Mesothelial cell of epicardium (in vitro differentiated cells): ENCODE data around the gene ASCC3. TPM values are rescaled to one million over a fixed set of nuclear protein-coding genes. Genes with fewer than 3 reads are reported as not detected.

Experiments
- DNase-seq, 2 experiments: peaks; one replicate each; pipeline ENCODE4 v3.0.0; 2021; ENCODE audit warnings: low spot score in 2 of 2; ENCODE audit not compliant: unreplicated experiment in 2 of 2
- H3K27ac Mint-ChIP-seq: 2 replicates; pipeline ENCODE4 v1.8.0; 2021; ENCODE audit warnings: mixed read lengths
- H3K27me3 Mint-ChIP-seq: 2 replicates; pipeline ENCODE4 v1.8.0; 2021; ENCODE audit warnings: low read depth, mixed read lengths
- H3K36me3 Mint-ChIP-seq: 2 replicates; pipeline ENCODE4 v1.8.0; 2021; ENCODE audit warnings: mixed read lengths
- H3K4me1 Mint-ChIP-seq: 2 replicates; pipeline ENCODE4 v1.8.0; 2021; ENCODE audit warnings: mixed read lengths
- H3K4me3 Mint-ChIP-seq: 2 replicates; pipeline ENCODE4 v1.8.0; 2021; ENCODE audit warnings: mild to moderate bottlenecking, moderate library complexity, mixed read lengths
- H3K9me3 Mint-ChIP-seq: 2 replicates; pipeline ENCODE4 v1.8.0; 2021; ENCODE audit warnings: mixed read lengths
- CTCF ChIP-seq: fragments of 200-600 bp; sonication (generic); IDR thresholded peaks from one replicate; pipeline ENCODE4 v1.5.0; 2021; ENCODE audit warnings: antibody characterized with exemption; ENCODE audit not compliant: unreplicated experiment
- total RNA-seq: library from RNA; stranded (reverse); gene quantifications from 3 replicates; pipeline ENCODE4 v1.2.1, GENCODE V29; 2021

Gene ASCC3
- total RNA-seq, 1 donor from 2014 or later, result 47.7 TPM

DNA sequence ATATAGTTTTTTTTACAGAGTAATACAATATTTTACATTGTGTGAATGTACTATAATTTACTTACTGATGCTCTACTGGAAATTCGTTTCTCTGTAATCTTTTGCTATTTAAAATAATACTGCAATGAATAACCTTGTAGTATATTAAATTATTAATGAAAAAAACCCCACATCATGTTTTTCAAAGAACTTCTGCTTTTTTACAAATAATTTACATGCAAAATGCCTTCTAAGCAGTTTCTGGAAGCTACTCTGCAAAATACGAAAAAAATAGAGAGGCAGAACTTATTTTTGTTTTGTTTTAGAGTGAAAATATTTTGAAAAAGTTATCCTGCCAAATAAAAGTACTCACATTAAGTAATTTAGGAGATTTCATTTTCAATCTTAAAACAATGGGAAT lies 250.6 kb downstream of the ASCC3 start:
- Mint-ChIP-seq H3K27ac (no peak overlapping the region), H3K4me1 (no peaks in the 10 kb centered on the region), H3K27me3 (no peaks in the 10 kb centered on the region), H3K4me3 (no peak overlapping the region), H3K36me3 (peaks cover 16% of the 10 kb centered on the region), H3K9me3 (peaks cover 5% of the 10 kb centered on the region)
- no peak for TF ChIP-seq CTCF
- no peak for DNase-seq

DNA sequence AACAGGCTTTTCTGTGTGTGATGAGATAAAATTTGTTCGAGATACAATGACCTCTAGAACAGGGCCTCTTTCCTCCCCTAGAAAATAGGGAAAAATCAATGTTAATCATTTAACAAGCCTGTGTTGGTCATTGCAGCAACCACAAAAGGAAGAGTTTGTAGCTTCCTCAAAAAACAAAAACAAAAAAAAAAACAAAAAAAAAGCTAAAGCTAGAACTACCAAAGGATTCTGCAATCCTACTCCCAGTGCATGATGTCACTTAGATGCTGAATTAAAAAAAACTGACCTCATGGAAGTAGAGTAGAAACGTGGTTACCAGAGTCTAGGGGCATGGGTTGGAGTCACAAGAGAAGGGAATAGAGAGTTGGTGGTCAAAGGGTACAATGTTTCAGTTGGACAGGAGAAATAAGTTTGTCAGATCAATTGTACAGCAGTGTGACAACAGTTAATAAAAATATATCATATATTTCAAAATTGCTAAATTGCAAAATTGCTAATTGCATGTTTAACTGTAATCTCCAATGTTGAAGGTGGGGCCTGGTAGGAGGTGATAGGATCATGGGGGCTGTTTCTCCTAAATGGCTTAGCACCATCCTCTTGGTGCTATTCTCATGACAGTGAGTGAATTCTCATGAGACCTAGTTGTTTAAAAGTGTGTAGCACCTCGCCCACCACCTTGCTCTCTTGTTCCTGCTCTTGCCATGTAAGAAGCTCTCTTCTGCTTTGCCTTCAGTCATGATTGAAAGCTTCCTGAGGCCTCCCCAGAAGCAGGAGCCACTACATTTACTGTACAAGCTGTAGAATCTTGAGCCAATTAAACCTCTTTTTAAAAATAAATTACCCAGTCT lies 253.0 kb downstream of the ASCC3 start:
- H3K9me3 Mint-ChIP-seq, result peaks cover 5% of the 10 kb centered on the region
- no peaks in the 10 kb centered on the region for H3K27me3 Mint-ChIP-seq
- DNase-seq, result no peak
- H3K4me3 Mint-ChIP-seq, result no peak overlapping the region
- TF ChIP-seq CTCF, result no peak
- H3K36me3 Mint-ChIP-seq, result peaks cover 18% of the 10 kb centered on the region
- H3K27ac Mint-ChIP-seq, result no peak overlapping the region
- H3K4me1 Mint-ChIP-seq, result no peaks in the 10 kb centered on the region

DNA sequence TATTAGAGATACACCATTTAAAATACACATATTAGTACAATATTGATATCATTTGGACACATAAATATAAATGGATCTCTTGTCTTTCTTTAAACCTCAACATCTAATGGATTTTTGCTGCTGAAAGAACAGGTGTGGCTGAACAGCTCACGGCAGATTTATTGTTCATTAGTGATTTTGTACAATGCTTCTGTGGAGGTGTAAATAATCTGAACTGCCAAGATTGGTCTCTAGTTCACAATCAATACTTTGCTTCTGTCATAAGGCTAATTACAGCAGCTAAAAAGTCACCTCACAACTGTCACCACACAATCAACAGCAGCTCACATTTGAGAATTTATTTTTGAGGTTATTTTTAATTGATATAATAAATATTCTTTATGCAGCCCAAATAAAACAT lies 254.4 kb downstream of the ASCC3 start:
- Mint-ChIP-seq H3K4me3 (no peak overlapping the region), H3K27me3 (no peaks in the 10 kb centered on the region), H3K36me3 (peaks cover 22% of the 10 kb centered on the region), H3K9me3 (peaks cover 7% of the 10 kb centered on the region), H3K27ac (no peak overlapping the region), H3K4me1 (no peaks in the 10 kb centered on the region)
- no peak for TF ChIP-seq CTCF
- no peak for DNase-seq

DNA sequence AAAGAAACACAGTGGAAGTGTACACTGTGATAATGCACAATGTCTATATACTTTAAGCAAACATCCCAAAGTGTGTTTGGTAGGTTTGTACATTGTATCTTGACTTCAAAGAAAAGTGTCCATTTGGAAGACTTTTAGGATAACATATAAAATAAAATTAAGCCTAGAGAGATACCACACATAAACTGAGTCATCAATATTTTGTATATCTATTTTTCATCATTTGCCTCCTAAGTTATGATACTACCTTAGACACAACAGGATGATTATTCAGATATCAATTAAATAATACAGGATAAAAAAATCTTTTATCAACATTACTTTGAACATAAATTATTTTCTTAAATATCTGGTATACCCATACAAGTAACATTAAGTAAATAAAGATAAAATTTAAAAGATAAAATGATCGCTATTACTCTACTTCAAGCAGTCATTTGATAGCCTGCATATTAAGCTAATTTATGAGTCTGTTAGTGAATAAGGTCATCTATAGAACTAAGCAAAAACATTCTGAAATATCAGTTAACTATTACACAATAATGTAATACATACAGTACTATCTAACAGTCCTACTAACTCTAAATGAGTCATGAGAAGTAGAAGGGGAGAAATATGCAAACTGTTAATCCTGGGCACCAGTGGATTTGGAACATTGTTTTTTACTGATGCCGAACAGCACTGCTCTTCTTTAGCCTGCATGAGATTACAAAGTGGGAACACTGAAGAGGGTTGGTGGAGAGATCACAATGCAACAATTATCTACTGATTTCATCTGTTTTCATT lies 258.0 kb downstream of the ASCC3 start:
- Mint-ChIP-seq H3K36me3 (peaks cover 34% of the 10 kb centered on the region), H3K27me3 (no peaks in the 10 kb centered on the region), H3K27ac (no peak overlapping the region), H3K4me1 (no peaks in the 10 kb centered on the region), H3K4me3 (no peak overlapping the region), H3K9me3 (peaks cover 14% of the 10 kb centered on the region)
- TF ChIP-seq CTCF, result no peak
- DNase-seq, result no peak

GRCh38 chr6:100620085-100620840 lies 260.9 kb downstream of the ASCC3 start:
- DNase-seq, result no peak
- Mint-ChIP-seq H3K36me3 (peaks cover 25% of the 10 kb centered on the region), H3K27me3 (no peaks in the 10 kb centered on the region), H3K27ac (no peak overlapping the region), H3K9me3 (peaks cover 14% of the 10 kb centered on the region), H3K4me1 (no peaks in the 10 kb centered on the region), H3K4me3 (no peak overlapping the region)
- no peak for TF ChIP-seq CTCF
